HG03442 (cell line): ENCODE results near the gene CD276.

Experiments used
- ATAC-seq: cut with Tn5 transposase; IDR thresholded peaks from one replicate; pipeline ENCODE4 v1.9.1; 2021; ENCODE audit warnings: mild to moderate bottlenecking, moderate library complexity; ENCODE audit not compliant: unreplicated experiment

The CD276 gene

GRCh38 chr15:73746261-73746660 is 62.1 kb downstream of the CD276 start:
- no peak for ATAC-seq

GRCh38 chr15:73746883-73747282 is 62.7 kb downstream of the CD276 start:
- no peak for ATAC-seq

GRCh38 chr15:73747847-73748590 is 63.8 kb downstream of the CD276 start:
- ATAC-seq, result no peak

GRCh38 chr15:73748730-73749129 is 64.5 kb downstream of the CD276 start:
- no peak for ATAC-seq

- no peak for ATAC-seq
Measured at GRCh38 chr15:73749533-73749932, 65.3 kb downstream of the CD276 start.

- no peak for ATAC-seq
Measured at GRCh38 chr15:73749971-73750370, 65.8 kb downstream of the CD276 start.

GRCh38 chr15:73750438-73750837 is 66.3 kb downstream of the CD276 start:
- no peak for ATAC-seq

- ATAC-seq, result no peak
Measured at GRCh38 chr15:73750951-73751350, 66.8 kb downstream of the CD276 start.

GRCh38 chr15:73751511-73751898 is 67.3 kb downstream of the CD276 start:
- ATAC-seq, result no peak

- no peak for ATAC-seq
Measured at GRCh38 chr15:73751899-73752805, 68.0 kb downstream of the CD276 start.

GRCh38 chr15:73752806-73753193 is 68.6 kb downstream of the CD276 start:
- no peak for ATAC-seq

GRCh38 chr15:73753250-73754130 is 69.3 kb downstream of the CD276 start, which contains the start of gene INSYN1:
INSYN1 (minus strand) TSS chr15:73753351; CDS start chr15:73751130, 2,221 bp downstream.
- ATAC-seq, result no peak

GRCh38 chr15:73754461-73754860 is 70.3 kb downstream of the CD276 start:
- no peak for ATAC-seq

- no peak for ATAC-seq
Measured at GRCh38 chr15:73755481-73755880, 71.3 kb downstream of the CD276 start.

- no peak for ATAC-seq
Measured at GRCh38 chr15:73755946-73756345, 71.8 kb downstream of the CD276 start.

- ATAC-seq, result no peak
Measured at GRCh38 chr15:73756390-73756789, 72.2 kb downstream of the CD276 start.

- ATAC-seq, result no peak
Measured at GRCh38 chr15:73756947-73757513, 72.8 kb downstream of the CD276 start.

- ATAC-seq, result no peak
Measured at GRCh38 chr15:73757571-73757970, 73.4 kb downstream of the CD276 start.

GRCh38 chr15:73758461-73758860 is 74.3 kb downstream of the CD276 start:
- no peak for ATAC-seq
